ENCODE measurements around the gene MAP2K7.
A peak's percentile ranks its signal among the peaks of the same experiment; 100 is the strongest.
"Not testable (repeated sequence)": the region's sequence is repeated elsewhere in the genome, so short reads cannot be mapped to it uniquely, and the experiment has no call there.

MAP2K7 gene

GRCh38 chr19:7920519-7921301, 17.0 kb downstream of the MAP2K7 start:
- peak; percentile 95 for DNase-seq

DNA sequence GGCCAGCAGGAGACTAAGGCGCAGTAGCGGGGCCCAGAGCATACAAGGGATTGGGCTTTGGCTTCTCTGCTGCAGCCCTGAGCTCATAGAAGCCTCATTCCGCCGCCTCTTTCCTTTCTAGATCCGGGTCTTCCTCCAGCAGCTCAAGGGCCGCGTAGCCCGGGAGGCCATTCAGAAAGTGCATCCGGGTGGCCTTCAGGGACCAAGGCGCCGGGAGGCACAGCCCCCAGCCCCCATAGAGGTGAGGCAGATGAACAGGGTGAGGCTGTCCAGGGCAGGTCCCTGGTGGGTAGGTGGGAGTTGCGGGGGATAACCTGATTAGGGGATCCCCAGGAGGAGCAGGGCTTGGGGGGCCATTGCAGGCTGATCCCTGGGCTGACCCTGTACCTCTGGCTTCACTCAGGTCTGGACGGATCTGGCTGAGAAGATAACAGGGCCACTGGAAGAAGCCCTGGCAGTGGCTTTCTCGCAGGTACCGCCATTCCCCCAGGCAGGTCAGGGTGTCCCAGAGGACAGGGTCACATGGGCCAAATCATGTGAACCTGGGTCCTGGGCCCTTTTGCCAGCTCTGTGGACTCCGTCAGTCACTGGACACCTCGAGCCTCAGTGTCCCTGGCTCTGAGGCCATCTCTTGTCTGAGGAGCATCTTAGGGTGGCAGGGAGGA, 17.8 kb downstream of the MAP2K7 start:
- DNase-seq, result no peak

DNA sequence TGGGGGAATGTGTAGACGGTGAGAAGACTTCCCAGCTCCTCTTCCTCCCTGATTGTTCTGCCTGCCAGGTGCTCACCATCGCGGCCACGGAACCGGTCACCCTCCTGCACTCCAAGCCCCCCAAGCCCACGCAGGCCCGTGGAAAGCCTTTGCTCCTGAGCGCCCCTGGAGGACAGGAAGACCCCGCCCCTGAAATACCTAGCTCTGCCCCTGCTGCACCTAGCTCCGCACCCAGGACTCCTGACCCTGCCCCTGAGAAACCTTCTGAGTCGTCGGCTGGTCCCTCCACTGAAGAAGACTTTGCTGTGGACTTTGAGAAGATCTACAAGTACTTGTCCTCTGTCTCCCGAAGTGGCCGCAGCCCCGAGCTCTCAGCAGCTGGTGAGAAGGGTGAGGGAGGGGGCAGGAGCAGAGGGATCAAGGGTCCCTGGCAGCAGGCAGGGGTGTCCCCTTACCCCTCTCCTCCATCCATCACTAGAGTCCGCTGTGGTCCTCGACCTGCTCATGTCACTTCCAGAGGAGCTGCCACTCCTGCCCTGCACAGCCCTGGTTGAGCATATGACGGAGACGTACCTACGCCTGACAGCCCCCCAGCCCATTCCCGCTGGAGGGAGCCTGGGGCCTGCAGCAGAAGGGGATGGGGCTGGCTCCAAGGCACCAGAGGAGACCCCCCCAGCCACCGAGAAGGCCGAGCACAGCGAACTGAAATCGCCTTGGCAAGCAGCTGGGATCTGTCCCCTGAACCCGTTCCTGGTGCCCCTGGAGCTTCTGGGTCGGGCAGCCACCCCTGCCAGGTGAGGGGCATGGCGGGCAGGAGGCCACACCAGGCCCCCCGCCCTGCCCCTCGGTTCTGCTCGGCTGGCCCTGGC, 18.5 kb downstream of the MAP2K7 start:
- DNase-seq, result no peak

DNA sequence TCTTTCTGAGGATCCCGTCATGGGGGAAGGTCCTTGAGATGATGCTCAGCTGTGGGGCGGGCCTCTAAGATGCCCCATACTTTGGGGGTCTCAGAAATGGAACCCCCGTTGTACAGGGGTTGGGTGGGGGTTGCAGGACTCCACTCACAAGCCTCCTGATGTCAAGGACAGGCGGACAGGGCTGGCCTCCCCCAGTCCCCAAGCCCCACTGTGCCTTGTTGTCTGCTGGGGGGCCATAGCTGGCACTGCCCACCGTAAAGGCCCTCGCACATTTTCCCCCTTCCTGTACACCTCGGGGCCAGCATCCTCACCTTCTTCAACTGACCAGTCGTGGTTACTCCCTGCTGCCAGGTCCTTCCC, 19.1 kb downstream of the MAP2K7 start:
- DNase-seq, result no peak

GRCh38 chr19:7923295-7924191, 19.9 kb downstream of the MAP2K7 start:
- no peak for DNase-seq

GRCh38 chr19:7924241-7924640, 20.6 kb downstream of the MAP2K7 start:
- DNase-seq, result no peak

DNA sequence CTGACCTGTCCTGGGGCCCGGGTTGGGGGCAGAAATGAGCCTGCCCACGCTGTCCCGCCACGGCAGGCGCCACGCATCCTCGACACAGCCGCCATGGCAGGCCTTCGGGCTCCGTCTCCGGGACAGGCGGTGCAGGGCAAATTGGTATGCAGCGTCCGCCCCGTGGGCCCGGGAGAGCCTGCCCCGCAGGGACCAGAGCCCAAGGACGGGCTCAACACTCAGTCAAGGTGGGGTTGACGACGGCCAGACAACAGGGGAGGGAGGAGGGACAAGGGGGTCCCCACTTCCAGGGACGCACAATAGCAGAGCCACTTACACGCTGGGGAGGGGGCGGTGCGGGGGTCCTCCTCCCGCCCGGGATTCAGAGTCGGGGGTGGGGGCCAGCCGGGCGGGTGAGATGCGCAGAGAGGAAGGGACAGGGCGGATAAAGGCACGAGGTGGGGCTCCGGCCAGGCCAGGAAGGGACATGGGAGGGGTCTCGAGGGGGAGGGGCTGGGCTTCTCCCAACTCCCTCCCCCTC, 21.0 kb downstream of the MAP2K7 start:
- no peak for DNase-seq

DNA sequence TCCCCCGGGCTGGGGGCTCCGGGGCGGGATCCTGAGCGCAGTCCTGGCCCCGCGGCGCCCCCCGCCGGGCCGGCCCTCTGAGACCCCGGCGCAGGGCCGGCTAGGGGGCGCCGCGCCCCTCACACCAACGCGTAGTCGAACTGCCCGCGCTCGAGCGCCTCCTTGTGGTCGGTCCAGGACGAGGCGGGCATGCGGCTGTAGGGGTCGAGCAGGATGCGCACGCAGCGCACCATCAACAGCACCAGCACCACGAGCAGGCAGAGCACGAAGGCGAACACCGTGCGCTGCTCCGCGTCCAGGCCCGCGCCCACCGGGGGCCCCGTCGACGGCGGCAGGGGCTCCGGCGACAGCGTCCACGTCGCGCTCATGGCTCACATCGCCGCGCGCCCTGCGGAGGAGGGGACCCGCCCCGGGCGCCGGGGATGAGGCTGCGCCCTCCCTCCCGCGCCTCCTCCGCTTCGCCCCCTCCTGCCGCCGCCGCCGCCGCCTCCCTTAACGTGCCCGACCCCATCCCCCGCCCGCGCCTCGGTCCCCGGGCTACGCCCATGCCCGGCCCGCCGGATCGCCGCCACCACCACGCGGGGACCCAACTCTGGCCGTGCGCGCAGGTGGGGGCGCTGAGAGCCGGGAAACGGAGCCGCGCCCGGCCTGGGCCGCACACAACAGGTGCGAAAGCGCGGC, 21.6 kb downstream of the MAP2K7 start:
- DNase-seq, result peak; percentile 73

DNA sequence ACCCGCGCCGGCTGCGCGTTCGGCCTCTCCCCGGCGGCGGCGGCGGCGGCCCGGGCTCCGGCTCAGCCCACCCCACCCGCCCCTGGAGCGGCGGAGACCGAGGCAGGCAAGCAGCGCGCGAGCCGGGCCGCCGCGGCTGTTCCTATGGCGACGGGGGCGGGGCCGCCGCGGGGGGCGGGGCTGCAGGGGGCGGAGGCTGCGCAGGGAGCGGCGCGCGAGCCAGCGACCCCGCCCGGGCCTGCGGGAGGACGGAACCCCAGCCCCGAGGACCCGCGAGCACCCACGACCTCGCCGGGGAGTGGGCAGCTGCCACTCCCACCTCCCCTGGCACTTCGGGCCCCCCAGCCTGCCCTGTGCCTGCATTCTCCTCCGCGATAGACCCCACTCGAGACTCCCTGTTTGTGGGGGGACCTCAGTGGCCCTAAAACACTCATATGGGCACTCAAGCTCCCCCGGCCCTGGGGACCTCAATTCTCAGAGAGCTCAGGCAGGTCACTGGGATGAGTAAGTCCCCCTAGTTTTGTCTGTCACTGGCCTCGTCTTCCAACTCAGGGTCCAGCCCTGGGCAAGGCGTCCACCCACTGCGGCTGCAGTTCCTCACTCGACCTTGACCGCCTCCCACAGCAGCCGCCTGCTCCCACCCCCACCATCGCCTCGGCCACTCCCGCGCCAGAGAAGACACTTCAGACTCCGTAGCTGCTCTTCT, 22.5 kb downstream of the MAP2K7 start, which contains the start of gene CTXN1:
CTXN1 (minus strand) TSS at position 115 of the 706 bp plus-strand sequence. CDS start 597 bp downstream, outside the sequence.
- DNase-seq, result peak; percentile 55

- no peak for DNase-seq
These were observed 23.3 kb downstream of the MAP2K7 start for GRCh38 chr19:7926727-7927604.

GRCh38 chr19:7927605-7928333, 24.1 kb downstream of the MAP2K7 start:
- no peak for DNase-seq

DNA sequence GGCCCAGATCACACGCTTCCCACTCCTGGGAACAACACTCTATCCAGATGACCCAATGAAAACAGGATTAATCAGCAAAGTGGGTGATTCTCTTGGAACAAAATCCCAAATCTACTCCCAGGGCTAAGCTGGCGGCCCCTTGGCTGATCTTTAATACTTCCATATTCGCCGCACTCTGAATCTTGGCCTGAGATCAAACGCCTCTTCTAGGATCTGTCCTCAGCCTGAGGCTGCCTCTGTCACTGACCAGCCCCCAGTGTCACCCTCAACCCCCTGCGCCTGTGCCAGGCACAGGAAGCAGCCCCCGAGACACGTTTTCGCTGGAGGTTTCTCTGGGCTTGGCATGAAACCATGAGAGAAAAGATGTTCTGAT, 24.6 kb downstream of the MAP2K7 start:
- DNase-seq, result no peak

DNA sequence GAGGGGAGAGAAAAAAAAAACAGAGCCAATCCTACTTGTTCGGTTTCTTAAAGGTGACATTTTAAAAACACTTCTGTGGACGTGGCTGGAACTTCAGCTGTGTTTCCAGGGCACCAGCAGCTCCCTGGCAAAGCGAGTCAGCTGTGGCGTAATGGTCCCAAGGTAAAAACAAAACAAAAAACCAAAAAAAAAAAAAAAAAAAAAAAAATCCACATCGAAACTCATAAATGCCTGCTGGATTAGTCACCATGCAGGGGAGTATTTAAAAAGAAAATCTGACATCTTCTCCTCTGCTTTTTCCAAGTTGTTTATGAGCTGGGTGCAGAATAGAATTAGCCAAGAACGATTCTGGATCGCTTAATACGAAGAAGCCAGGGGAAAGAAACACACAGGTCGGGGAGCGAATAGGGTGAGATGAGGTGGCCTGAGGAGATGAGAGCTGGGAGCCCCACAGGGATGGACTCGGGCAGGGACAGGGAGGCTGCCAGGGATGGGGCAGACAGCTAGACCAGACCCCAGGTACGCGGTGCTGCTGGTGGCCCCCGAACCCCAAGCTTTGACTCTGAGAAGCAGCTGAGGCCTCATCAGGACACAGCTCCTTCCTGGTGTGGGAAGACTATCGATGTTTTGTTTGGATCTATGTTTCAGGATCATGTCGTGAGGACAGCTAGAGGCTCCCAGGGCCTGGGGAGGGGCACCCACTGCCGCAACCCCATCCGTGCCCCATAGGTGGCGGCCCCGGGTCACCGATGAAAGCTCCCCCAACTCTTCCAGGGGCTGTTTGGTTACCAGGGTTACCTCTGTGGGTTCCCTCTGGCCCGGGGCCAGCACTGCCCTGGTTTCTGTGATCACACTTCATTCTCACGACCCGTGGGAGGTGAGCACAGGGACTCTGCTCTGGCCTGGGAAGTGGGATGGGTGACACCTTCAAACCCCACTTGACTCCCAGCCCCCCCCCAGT, 25.3 kb downstream of the MAP2K7 start:
- DNase-seq, result peak; percentile 85

GRCh38 chr19:7930030-7930429, 26.4 kb downstream of the MAP2K7 start:
- DNase-seq, result not testable (repeated sequence)

GRCh38 chr19:7930765-7931164, 27.1 kb downstream of the MAP2K7 start:
- no peak for DNase-seq

GRCh38 chr19:7931221-7932061, 27.8 kb downstream of the MAP2K7 start:
- no peak for DNase-seq
